ENCODE data around the gene KCNQ1.

Gene KCNQ1

DNA sequence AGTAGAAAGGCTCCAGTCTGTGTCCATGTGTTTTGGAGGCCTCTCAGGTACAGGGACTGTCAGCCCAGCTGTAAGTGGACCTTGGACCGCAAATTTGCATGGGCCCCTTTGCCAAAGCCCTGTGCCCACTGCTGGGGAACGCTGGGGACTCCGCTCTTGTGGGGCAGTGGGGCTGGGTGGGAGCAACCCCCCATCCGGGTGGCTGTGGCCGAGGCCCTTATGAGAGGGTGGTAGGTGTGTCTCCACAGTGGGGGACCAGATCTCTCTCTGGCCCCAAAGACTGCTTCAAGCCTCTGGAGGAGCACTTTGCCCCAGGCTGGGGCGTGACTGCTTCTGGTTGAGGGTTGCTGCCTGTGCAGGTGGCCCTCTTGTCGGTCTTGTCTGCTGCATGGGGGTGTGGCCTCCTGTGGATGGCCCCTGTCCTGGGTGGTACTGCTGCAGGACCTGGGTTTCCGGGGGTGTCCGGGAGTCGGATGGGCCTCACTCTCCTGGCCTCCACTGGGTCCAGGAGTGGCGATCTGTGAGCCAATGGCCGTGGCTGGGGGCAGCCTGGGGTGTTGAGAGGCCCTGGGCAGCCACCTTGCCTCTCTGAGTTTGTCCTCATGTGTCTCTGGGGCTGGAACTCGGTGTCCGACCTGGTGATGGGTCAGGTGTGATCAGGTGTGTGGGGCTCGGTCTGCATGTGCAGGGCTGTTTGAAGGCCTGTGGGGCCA is 15.9 kb downstream of the KCNQ1 start:
- DNase-seq (ENCODE audit: low spot score) (no peak), FAIRE-seq (no peak)

DNA sequence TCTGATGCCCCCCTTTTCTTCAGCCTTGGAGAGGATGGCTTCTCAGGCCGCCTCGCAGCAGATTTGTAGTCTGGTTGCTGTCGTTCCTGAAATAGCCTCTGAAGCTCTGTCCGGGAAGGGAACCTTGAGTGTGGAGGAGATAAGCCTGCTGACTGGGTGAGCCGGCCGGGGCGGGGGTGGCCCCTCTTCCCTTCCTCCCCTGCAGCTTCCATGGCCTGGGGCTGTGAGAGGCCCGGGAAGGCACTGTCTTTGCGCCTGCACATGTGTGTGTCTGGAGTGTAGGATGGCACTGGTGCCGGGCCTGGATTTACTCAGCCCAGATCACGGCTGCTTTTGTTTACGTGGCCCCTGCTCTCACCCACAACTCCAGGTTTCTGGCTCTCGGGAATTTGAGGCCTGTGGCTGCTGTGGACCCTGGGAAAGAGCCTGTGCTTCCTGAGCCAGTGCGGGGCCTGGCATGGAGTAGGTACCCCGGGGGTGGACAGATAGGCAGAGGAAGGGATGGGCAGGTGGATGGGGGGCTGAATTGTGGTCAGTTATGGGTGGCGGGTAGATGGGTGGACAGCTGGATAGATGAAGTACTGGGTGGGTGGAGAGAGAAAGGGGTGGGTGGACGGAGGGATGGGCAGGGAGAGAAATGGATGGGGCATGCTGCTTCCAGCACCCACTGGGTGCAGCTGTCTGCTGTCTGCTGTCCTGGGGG is 16.6 kb downstream of the KCNQ1 start:
- no peak for FAIRE-seq
- DNase-seq (ENCODE audit: low spot score), result no peak

- no peak for DNase-seq (ENCODE audit: low spot score)
- no peak for FAIRE-seq
Observed at GRCh38 chr11:2461956-2462542, 17.2 kb downstream of the KCNQ1 start.

DNA sequence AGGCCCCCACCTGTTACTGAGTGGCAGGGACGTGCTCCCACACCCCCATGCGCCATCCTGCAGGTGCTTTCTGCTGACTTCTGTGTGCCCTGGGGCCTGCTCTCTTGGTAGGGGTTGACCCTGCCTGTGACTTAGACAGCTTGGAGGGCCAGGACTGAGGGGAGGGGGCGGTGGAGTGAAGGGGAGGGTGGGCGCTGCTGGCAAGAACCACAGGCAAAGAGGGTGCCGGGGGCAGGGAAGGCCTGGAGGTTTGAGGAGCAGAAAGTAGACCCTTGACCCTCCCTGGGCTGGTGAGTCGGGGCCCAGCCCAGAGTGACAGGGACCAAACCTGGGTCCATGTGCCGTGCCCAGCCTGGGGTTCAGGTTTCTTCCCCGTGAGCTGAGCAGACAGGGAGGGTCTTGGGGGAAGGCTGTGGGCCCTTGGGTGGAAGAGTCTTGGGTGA is 17.8 kb downstream of the KCNQ1 start:
- FAIRE-seq (no peak), DNase-seq (ENCODE audit: low spot score) (no peak)

GRCh38 chr11:2462986-2463765 is 18.4 kb downstream of the KCNQ1 start:
- DNase-seq (ENCODE audit: low spot score) (peak; percentile 49), FAIRE-seq (no peak)

GRCh38 chr11:2463766-2464277 is 19.0 kb downstream of the KCNQ1 start:
- DNase-seq (ENCODE audit: low spot score) (no peak), FAIRE-seq (no peak)

DNA sequence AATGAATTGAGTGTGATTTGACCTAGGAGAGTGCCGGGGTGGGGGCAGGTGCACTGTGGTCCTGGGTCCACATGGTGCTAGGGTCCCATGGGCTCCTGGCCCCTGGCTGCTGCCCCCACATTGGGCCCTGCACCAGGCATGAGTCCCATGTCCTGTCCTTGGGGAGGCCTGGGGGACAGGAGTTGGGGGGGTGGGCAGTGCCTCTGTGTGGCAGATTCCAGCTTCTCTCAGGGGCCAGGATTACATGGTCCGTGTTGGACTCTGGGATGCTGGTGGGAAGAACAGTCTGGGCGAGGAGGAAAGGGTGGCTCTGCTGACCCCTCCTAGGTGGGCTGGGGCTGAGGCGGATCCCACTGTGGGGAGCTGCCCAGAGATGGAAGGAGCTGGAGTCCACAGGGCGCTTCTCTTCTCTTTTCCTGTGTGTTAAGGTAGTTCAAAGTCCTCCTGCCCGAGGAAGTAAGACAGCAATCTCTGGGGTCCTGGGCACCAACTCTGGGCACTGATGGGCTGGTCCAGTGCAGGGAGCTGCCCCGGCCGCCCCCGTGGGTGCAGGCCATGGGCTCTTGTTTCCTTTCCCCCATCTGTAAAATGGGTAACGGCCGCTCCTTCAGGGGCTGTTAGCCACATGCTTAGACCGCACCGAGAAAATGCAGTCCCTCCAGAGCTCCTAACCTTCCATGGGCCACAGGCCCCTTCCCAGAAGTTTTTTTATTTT is 19.8 kb downstream of the KCNQ1 start:
- no peak for DNase-seq (ENCODE audit: low spot score)
- FAIRE-seq, result no peak

DNA sequence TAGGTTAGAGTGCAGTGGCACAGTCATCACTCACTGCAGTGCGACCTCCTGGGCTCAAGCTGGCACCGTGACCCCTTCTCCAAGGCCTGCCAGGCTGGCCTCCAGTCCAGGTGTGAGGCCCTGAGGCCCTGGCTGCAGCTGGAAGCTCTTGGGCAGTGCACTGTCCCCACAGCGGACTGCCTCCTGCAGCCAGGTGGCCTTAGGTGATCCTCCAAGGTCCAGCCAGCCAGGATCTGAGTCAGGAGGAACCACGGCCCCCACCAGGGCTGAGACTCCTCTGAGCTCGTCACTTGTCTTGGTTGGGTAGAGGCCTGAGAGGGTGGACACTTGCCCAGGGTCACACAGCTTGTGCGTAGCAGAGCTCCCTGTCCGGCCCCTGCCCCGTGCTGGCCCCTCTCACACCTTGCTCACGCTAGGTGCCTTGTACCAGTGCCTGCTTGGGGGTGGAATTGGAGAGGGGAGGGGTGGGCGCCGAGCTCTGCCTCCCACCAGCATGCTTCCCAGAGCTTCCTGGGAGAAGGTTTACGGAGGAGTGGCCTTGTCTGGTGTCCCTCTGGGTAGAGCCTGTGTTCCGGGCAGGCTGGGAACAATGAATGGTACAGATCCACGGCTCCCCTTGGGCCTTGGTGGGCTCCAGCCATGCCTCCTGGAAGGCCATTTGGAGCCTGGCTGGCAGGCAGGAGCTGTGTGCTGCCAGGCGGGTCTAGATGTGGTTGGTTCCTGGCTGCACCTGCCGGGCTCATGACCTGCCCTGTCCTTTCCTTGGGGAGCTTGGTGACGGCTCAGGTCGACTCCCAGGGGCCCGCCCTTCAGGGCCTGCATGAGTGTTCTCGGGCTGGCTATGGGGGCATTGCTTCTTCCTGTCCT is 20.6 kb downstream of the KCNQ1 start:
- FAIRE-seq, result no peak
- no peak for DNase-seq (ENCODE audit: low spot score)

DNA sequence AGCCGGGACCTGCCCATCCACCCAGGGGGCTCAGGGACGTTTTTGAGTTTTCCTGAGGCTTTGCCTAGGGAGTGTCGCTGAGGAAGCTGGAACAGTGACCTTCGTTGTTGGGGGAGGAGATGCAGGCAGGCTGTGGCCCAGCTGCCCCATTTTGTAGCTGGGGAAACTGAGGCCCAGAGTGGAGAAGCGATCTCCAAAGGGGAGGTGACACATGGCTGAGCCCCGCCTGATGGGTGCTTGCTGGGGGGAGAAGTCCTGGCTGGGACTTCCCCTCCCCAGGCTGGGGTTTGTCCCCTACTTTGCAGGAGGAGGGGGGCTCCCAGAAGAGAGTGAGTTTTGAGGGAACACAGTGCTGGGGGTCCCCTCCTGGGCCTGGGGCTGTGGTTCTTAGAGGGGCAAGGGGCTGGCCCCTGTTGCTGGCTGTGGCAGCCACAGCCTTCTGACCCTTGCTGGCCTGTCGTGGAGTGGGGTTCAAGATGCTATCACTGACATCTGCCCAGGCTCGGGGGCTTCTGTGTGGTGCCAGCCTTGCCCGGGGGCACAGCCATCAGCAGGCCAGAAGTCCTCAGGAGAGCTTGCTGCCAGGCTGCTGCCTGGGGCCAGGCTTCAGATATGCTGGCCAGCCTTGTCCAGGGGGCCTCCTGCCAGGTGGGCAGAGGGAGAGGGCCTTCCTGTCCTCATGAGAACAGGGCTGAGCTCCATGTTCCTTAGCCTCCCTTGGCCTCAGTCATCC is 21.4 kb downstream of the KCNQ1 start:
- DNase-seq (ENCODE audit: low spot score), result no peak
- no peak for FAIRE-seq

DNA sequence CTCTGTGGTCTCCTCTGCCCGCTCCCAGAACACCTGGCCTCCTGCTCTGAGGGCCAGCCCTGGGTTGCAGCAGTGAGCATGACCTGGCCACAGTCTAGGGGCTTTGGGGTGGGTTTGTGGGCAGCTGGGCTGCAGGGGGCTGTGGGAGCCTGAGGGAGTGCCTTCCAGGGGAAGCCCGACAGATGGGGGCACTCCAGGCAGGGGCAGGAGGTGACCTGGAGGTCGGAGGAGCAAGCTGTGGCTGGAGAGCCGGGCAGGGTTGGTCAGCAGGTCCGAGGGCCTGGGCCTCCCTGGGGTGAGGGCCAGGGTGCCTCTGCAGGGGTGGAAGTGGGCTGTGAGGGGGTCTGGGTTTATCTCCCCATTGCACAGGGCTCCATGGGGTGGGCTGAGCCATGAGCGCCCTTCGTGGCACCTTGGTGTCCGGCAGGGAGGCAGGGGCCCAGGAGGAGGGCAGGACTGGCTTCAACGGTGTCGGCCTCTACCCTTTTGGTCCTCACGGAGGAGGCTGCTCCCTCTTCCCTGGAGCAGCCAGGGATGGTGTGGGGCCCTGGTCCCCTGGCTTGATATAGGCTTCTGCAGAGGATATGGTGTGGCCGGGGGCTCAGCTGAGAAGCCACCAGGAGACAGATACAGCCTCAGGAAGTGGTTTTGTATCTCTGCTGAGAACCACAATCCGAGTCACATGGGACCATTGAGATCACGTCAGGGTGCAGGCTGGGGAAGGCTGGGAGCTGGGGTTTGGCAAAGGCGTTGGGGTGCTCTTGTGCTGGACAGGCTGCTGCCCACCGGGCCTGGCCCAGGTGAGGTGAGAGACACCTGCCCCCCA is 22.3 kb downstream of the KCNQ1 start:
- FAIRE-seq (no peak), DNase-seq (ENCODE audit: low spot score) (no peak)

DNA sequence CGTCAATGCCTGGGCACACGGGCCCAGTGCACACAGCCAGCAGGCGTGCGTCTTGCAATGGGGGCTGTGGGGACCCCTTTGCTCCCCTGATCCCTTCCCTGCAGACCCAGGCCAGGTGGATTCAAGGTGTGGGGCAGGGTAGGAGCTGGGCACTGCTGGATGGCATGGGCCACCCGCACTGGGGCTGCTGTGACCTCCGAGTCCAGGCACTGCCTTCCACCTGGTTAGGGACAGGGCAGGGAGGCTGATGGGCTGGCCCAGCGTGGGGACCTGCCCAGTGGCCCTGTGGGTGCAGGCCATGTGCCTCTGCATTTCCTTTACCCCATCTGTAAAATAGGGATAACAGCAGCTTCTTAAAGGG is 22.9 kb downstream of the KCNQ1 start:
- no peak for FAIRE-seq

DNA sequence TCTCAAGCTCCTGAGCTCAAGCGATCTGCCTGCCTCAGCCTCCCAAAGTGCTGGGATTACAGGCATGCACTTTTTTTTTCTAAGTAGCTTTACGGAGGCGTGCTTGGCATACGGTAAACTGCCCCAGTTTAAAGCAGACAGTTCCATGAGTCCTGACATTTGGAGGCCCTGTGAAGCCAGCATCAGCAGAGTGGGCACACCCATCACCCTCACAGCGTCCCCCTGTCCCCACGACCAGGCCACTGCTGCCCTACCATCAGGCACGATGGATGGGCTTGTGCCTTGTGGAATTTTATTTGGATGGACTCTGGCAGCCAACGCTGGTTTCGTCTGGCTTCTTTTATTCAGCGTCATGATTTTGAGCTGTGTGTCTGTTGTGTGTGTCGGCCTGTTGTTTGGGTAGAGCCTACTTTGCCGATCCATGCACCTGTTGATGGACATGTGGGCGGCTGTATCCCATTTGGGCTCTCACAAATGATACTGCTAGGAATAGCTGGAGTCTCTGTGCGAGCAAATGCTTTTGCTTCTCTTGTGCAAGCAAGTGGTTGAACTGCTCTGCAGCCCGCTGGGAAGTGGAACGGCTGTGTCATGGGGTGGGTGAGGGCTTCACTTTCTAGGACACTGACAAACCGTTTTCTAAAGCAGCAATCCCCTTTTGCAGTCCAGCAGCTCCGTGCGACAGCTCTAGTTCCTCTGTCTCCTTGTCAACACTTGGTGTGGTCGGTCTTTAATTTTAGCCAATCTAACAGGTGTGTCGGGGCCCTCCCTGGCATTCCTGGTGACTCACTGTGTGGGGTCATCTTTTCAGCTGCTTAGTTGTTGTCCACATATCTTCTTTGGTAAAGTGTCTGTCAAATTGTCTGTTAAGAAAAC is 23.8 kb downstream of the KCNQ1 start:
- FAIRE-seq (no peak), DNase-seq (ENCODE audit: low spot score) (no peak)

More for the DNA sequence above, 22.9 kb downstream of the KCNQ1 start:
- DNase-seq (ENCODE audit: low spot score), result no peak

DNA sequence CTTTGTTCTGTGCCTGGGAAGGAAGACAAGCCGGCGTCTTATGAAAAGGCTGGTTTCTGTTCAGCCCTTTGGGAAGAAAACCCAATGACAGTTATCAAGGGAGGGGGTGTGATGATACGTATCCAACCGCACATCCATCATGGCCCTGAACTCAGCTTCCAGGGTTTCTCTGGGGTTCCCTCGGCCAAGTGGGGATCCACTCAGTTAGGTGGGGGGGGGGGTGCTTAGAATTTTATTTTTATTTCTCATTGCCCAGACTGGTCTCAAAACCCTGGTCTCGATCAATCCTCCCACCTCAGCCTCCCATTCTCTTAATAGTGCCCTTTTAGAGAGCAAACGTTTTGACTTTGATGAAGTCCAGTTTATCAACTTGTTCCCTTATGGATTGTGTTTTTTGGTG is 25.7 kb downstream of the KCNQ1 start:
- FAIRE-seq (no peak), DNase-seq (ENCODE audit: low spot score) (no peak)

- FAIRE-seq (no peak), DNase-seq (ENCODE audit: low spot score) (no peak)
Observed at GRCh38 chr11:2471048-2471803, 26.4 kb downstream of the KCNQ1 start.

DNA sequence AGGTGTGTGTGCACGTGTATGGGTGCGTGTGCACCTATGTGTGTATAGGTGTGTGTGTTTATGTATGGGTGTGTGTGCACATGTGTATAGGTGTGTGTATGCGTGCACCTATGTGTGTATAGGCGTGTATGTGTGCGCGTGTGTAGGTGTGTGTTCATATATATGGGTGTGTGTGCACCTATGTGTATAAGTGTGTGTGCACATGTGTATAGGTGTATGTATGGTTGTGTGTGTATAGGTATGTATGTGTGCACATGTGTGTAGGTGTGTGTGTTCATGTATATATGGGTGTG is 26.9 kb downstream of the KCNQ1 start:
- FAIRE-seq, result no peak

GRCh38 chr11:2472428-2473186 is 27.8 kb downstream of the KCNQ1 start:
- FAIRE-seq (no peak), DNase-seq (ENCODE audit: low spot score) (no peak)

More for the DNA sequence above, 26.9 kb downstream of the KCNQ1 start:
- no peak for DNase-seq (ENCODE audit: low spot score)
